Tibial nerve (tissue), 4 donors: ENCODE measurements around the gene DOCK2.

Experiments
- CTCF ChIP-seq, 5 experiments: fragments of 200-600 bp in 3 of 5; fragments of 450-650 bp in 2 of 5; sonication (generic) in 3 of 5; IDR thresholded peaks; one replicate each; pipeline ENCODE4 v1.5.1; 2016 to 2019; ENCODE audit warnings: antibody characterized with exemption in 5 of 5, mild to moderate bottlenecking in 3 of 5, moderate library complexity in 2 of 5
- EP300 ChIP-seq, 2 donors: sonication (generic); formaldehyde crosslinking; IDR thresholded peaks; one replicate each; pipeline ENCODE4 v1.6.1; 2017; ENCODE audit warnings: antibody characterized with exemption in 2 of 2, mild to moderate bottlenecking in 1 of 2

GRCh38 chr5:169864483-169864882, 227.4 kb downstream of the DOCK2 start:
- no peak for TF ChIP-seq CTCF (IDR thresholded peaks at IDR 0.05)
- no peak for TF ChIP-seq EP300 (IDR thresholded peaks at IDR 0.05)
